Mammary epithelial cell (primary cell): ENCODE data around the gene THY1.

Source experiments
- CTCF ChIP-seq, 2 donors: IDR thresholded peaks in 1 of 2; conservative IDR thresholded peaks in 1 of 2; 2 replicates each; pipeline ENCODE4 v1.5.1; 2011 to 2012; ENCODE audit warnings: inconsistent platforms in 2 of 2, low read length in 2 of 2, mild to moderate bottlenecking in 2 of 2, control low read depth in 1 of 2, low read depth in 1 of 2; ENCODE audit not compliant: insufficient read depth in 1 of 2; ENCODE audit errors: extremely low read depth in 1 of 2
- EZH2 ChIP-seq: IDR thresholded peaks from 2 replicates; pipeline ENCODE4 v1.6.1; 2012; ENCODE audit warnings: low read length, inconsistent platforms, borderline replicate concordance

GRCh38 chr11:119468511-119468910 is 45.5 kb upstream of the THY1 start:
- TF ChIP-seq CTCF (conservative IDR thresholded peaks at IDR 0.05 in 1 of 2, IDR thresholded peaks at IDR 0.05 in 1 of 2; ENCODE audit: extremely low read depth in 1 of 2, insufficient read depth in 1 of 2, low read depth in 1 of 2, low read length in 2 of 2) = no peak
- TF ChIP-seq EZH2 = no peak
